K562 (cell line): Measurements from ENCODE around the gene BCL2L13. TPM values are rescaled to one million over a fixed set of nuclear protein-coding genes. Genes with fewer than 3 reads are reported as not detected.

Source experiments
- L3MBTL2 ChIP-seq: fragments of 450-650 bp; IDR thresholded peaks from 2 replicates; pipeline ENCODE4 v1.6.1; 2016; ENCODE audit warnings: mild to moderate bottlenecking, moderate library complexity
- RBM17 ChIP-seq: fragments of 200-400 bp; formaldehyde crosslinking; IDR thresholded peaks from 2 replicates; pipeline ENCODE4 v1.6.1; 2017; ENCODE audit warnings: low read depth, mild to moderate bottlenecking, low read length, borderline replicate concordance
- TARDBP ChIP-seq: fragments of 450-650 bp; IDR thresholded peaks from 2 replicates; pipeline ENCODE4 v1.6.1; 2016
- TCF7L2 ChIP-seq: fragments of 150-350 bp; IDR thresholded peaks from 2 replicates; pipeline ENCODE4 v1.6.1; 2016; ENCODE audit warnings: low read depth, mild to moderate bottlenecking, low read length, moderate library complexity
- TSC22D4 ChIP-seq: fragments of 450-650 bp; IDR thresholded peaks from 2 replicates; pipeline ENCODE4 v1.6.1; 2016; ENCODE audit warnings: missing genetic modification characterization, missing biosample characterization, control low read depth
- ZNF217 ChIP-seq: sonication (generic); formaldehyde crosslinking; IDR thresholded peaks from 2 replicates; pipeline ENCODE4 v1.8.0; 2022; ENCODE audit warnings: mild to moderate bottlenecking, missing genetic modification reagents
- ZNF668 ChIP-seq: fragments of 250-450 bp; sonication (Bioruptor Pico); IDR thresholded peaks from 2 replicates; pipeline ENCODE4 v1.8.0; 2022; ENCODE audit warnings: mild to moderate bottlenecking, inconsistent platforms
- ZNF695 ChIP-seq: fragments of 450-650 bp; formaldehyde crosslinking; IDR thresholded peaks from 2 replicates; pipeline ENCODE4 v1.4.0; 2020; ENCODE audit warnings: mild to moderate bottlenecking, moderate library complexity
- ZZZ3 ChIP-seq: fragments of 450-650 bp; IDR thresholded peaks from 2 replicates; pipeline ENCODE4 v1.6.1; 2016; ENCODE audit warnings: antibody characterized with exemption, mild to moderate bottlenecking, moderate library complexity
- polyA plus RNA-seq, 8 experiments: library from polyadenylated mRNA; depleted of rRNA in 4 of 8; stranded (reverse) in 5 of 8; unstranded in 3 of 8; fragments of >200 nt; fragmentation: Nextera tagmentation in 2 of 8; fragmentation: Illumina TruSeq in 1 of 8; extraction: Ambion mirVana in 2 of 8; extraction: Trizol in 1 of 8; gene quantifications; 2 replicates each; pipeline versions ENCODE4 v1.2.1 to v1.2.3, GENCODE V29; 2011 to 2014; ENCODE audit warnings: inconsistent platforms in 1 of 8, missing spikeins in 1 of 8
- total RNA-seq, 7 experiments: library from RNA; depleted of rRNA in 6 of 7; stranded (reverse); fragments of >200 nt in 6 of 7; fragmentation: Illumina TruSeq in 2 of 7; extraction: Trizol in 2 of 7; gene quantifications; 2 replicates each; pipeline versions ENCODE4 v1.2.1 to v1.2.3, GENCODE V29; 2011 to 2021; ENCODE audit warnings: low replicate concordance in 1 of 7
- TF ChIP-seq, protein P1 (sequence below): fragments of 450-650 bp; IDR thresholded peaks from 2 replicates; pipeline ENCODE4 v1.6.1; 2017; ENCODE audit warnings: mild to moderate bottlenecking, moderate library complexity
- TF ChIP-seq, protein P2 (sequence below): fragments of 450-650 bp; IDR thresholded peaks from 2 replicates; pipeline ENCODE4 v1.6.1; 2016; ENCODE audit warnings: borderline replicate concordance

The BCL2L13 gene
- total and polyA plus RNA-seq, 9 of the 15 experiments (the other 6 are each of a cell fraction or from before 2014, with no cell fraction given): 41.5 to 63.4 (median 56.5) TPM

- TF ChIP-seq, protein P1, sequence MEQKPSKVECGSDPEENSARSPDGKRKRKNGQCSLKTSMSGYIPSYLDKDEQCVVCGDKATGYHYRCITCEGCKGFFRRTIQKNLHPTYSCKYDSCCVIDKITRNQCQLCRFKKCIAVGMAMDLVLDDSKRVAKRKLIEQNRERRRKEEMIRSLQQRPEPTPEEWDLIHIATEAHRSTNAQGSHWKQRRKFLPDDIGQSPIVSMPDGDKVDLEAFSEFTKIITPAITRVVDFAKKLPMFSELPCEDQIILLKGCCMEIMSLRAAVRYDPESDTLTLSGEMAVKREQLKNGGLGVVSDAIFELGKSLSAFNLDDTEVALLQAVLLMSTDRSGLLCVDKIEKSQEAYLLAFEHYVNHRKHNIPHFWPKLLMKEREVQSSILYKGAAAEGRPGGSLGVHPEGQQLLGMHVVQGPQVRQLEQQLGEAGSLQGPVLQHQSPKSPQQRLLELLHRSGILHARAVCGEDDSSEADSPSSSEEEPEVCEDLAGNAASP: no peak
- TF ChIP-seq L3MBTL2 (peak; percentile 82), ZNF668 (no peak), TSC22D4 (tag) (no peak), RBM17 (no peak), ZZZ3 (no peak), TCF7L2 (no peak), TARDBP (no peak), ZNF217 (CRISPR knock-in tag) (no peak), ZNF695 (CRISPR knock-in tag) (no peak)
- TF ChIP-seq, protein P2, sequence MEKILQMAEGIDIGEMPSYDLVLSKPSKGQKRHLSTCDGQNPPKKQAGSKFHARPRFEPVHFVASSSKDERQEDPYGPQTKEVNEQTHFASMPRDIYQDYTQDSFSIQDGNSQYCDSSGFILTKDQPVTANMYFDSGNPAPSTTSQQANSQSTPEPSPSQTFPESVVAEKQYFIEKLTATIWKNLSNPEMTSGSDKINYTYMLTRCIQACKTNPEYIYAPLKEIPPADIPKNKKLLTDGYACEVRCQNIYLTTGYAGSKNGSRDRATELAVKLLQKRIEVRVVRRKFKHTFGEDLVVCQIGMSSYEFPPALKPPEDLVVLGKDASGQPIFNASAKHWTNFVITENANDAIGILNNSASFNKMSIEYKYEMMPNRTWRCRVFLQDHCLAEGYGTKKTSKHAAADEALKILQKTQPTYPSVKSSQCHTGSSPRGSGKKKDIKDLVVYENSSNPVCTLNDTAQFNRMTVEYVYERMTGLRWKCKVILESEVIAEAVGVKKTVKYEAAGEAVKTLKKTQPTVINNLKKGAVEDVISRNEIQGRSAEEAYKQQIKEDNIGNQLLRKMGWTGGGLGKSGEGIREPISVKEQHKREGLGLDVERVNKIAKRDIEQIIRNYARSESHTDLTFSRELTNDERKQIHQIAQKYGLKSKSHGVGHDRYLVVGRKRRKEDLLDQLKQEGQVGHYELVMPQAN: no peak
Observed at GRCh38 chr22:17638432-17639246, at the start of gene BCL2L13 (continued).
